OCI-LY7 (cell line): Measurements from ENCODE around the gene VWF. TPM values are rescaled to one million over a fixed set of nuclear protein-coding genes. Genes with fewer than 3 reads are reported as not detected.

Experiments used
- BruUV-seq: library from RNA; stranded (reverse); fragments of 400-500 nt; replicated peaks from 2 replicates; lab custom pipeline; 2021; lab: Mats Ljungman, UMichigan
- CTCF ChIA-PET: fragments of 300-600 bp; sonication (Branson Sonifier 250); formaldehyde crosslinking; loops from one replicate; lab custom pipeline; 2022; ENCODE audit warnings: antibody characterized with exemption; ENCODE audit not compliant: unreplicated experiment; lab: Charles Lee
- POLR2A ChIA-PET: fragments of 300-600 bp; sonication (Branson Sonifier 250); formaldehyde crosslinking; loops from one replicate; lab custom pipeline; 2022; ENCODE audit warnings: antibody characterized with exemption; lab: Charles Lee
- DNase-seq: peaks from one replicate; pipeline ENCODE4 v3.0.0-alpha.2; 2015; ENCODE audit warnings: low spot score
- H2AFZ ChIP-seq: fragments of 200-600 bp; sonication (generic), shearing (Covaris generic); 2 replicates; pipeline ENCODE4 v1.6.1; 2014; ENCODE audit warnings: mild to moderate bottlenecking, antibody characterized with exemption, low read length, moderate library complexity
- H3K27ac ChIP-seq: fragments of 200-600 bp; sonication (generic); 2 replicates; pipeline ENCODE4 v1.5.1; 2014; ENCODE audit warnings: mixed run types, low read depth, mild to moderate bottlenecking, moderate library complexity, low read length, inconsistent platforms; ENCODE audit not compliant: poor library complexity, severe bottlenecking
- H3K36me3 ChIP-seq: fragments of 200-600 bp; sonication (generic); 2 replicates; pipeline ENCODE4 v1.6.1; 2014; ENCODE audit warnings: mild to moderate bottlenecking, antibody characterized with exemption, low read length, moderate library complexity, mixed read lengths; ENCODE audit not compliant: insufficient read depth
- H3K4me1 ChIP-seq: fragments of 200-600 bp; sonication (generic); 2 replicates; pipeline ENCODE4 v1.5.1; 2014; ENCODE audit warnings: mild to moderate bottlenecking, low read length; ENCODE audit not compliant: insufficient read depth, poor library complexity, severe bottlenecking
- H3K4me2 ChIP-seq: fragments of 200-600 bp; sonication (generic); 2 replicates; pipeline ENCODE4 v1.6.1; 2014; ENCODE audit warnings: mild to moderate bottlenecking, low read length
- H3K4me3 ChIP-seq: fragments of 200-600 bp; sonication (generic); 2 replicates; pipeline ENCODE4 v1.5.1; 2014; ENCODE audit warnings: mild to moderate bottlenecking, low read depth, low read length; ENCODE audit not compliant: poor library complexity, severe bottlenecking
- H3K79me2 ChIP-seq: fragments of 200-600 bp; sonication (generic); 2 replicates; pipeline ENCODE4 v1.6.1; 2016; ENCODE audit warnings: low read depth, mild to moderate bottlenecking, low read length, moderate library complexity, mixed read lengths; ENCODE audit not compliant: insufficient read depth
- H3K9me2 ChIP-seq: fragments of 200-600 bp; sonication (generic); 2 replicates; pipeline ENCODE4 v1.6.1; 2016; ENCODE audit warnings: mild to moderate bottlenecking, low read length, mixed read lengths; ENCODE audit not compliant: insufficient read depth
- H3K9me3 ChIP-seq: fragments of 200-600 bp; sonication (generic); 2 replicates; pipeline ENCODE4 v1.6.1; 2014; ENCODE audit warnings: mild to moderate bottlenecking, mixed run types, low read length, mixed read lengths
- H4K20me1 ChIP-seq: fragments of 200-600 bp; sonication (generic); 2 replicates; pipeline ENCODE4 v1.6.1; 2014; ENCODE audit warnings: mild to moderate bottlenecking, antibody characterized with exemption, low read length, moderate library complexity, mixed read lengths; ENCODE audit not compliant: insufficient read depth
- EZH2phosphoT487 ChIP-seq: fragments of 200-600 bp; sonication (generic); IDR thresholded peaks from 2 replicates; pipeline ENCODE4 v1.6.1; 2018; ENCODE audit warnings: low read depth, borderline replicate concordance, mild to moderate bottlenecking, mixed run types, antibody characterized with exemption, low read length, moderate library complexity, mixed read lengths
- intact Hi-C: fragments of 100-400 bp; cut with micrococcal nuclease; formaldehyde crosslinking; loops from one replicate; pipeline ENCODE4 v1.10.0; 2022; ENCODE audit not compliant: unreplicated experiment
- total RNA-seq, 2 experiments: library from RNA; depleted of rRNA in 1 of 2; stranded (reverse); fragments of >200 nt in 1 of 2; shearing (Covaris generic) in 1 of 2; gene quantifications; 2 replicates each; pipeline ENCODE4 v1.2.3, GENCODE V29; 2014 to 2022
- TF ChIP-seq, protein P1 (sequence below): fragments of 200-600 bp; sonication (generic); conservative IDR thresholded peaks from 2 replicates; pipeline ENCODE4 v1.5.1; 2014; ENCODE audit warnings: mild to moderate bottlenecking, antibody characterized with exemption, low read length, moderate library complexity, mixed read lengths

VWF gene
- total RNA-seq, 2 experiments from 2014 or later = 0.32 TPM; not detected in 1

DNA sequence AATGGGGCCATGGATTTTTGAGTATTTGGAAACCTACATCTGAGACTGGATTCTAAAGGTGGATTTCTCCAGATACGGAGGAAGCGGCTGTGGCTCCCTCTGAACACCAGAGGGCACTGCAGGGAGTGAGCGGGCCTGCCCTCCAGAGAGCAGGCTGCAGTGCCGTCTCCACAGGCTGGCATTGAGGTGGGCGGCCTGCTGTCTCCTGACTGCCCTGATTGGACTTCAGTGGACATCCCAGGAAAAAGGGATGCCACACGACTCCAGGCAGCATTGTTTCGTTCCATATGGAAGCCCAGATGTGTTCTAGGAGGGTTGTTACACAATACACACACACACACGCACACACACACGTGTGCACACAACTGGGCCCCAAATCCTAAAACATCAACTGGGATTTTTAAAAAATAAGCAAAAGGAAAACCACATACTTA lies 158.5 kb downstream of the VWF start:
- ChIA-PET POLR2A (no interaction called here), CTCF (no interaction called here)
- H3K36me3 ChIP-seq = no peaks in the 10 kb centered on the region
- no peak overlapping the region for H3K4me2 ChIP-seq
- H3K79me2 ChIP-seq = no peaks in the 10 kb centered on the region
- H3K4me1 ChIP-seq = no peaks in the 10 kb centered on the region
- H2AFZ ChIP-seq = peak overlapping the region; percentile 53; the same call in 1 of the 2 replicates
- H3K9me2 ChIP-seq = no peaks in the 10 kb centered on the region
- peak; percentile 57 for DNase-seq
- no peak overlapping the region for H3K27ac ChIP-seq
- no peak for TF ChIP-seq EZH2phosphoT487
- TF ChIP-seq, protein P1, sequence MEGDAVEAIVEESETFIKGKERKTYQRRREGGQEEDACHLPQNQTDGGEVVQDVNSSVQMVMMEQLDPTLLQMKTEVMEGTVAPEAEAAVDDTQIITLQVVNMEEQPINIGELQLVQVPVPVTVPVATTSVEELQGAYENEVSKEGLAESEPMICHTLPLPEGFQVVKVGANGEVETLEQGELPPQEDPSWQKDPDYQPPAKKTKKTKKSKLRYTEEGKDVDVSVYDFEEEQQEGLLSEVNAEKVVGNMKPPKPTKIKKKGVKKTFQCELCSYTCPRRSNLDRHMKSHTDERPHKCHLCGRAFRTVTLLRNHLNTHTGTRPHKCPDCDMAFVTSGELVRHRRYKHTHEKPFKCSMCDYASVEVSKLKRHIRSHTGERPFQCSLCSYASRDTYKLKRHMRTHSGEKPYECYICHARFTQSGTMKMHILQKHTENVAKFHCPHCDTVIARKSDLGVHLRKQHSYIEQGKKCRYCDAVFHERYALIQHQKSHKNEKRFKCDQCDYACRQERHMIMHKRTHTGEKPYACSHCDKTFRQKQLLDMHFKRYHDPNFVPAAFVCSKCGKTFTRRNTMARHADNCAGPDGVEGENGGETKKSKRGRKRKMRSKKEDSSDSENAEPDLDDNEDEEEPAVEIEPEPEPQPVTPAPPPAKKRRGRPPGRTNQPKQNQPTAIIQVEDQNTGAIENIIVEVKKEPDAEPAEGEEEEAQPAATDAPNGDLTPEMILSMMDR = peak; percentile 88
- no peaks in the 10 kb centered on the region for H4K20me1 ChIP-seq
- no TSS peak for BruUV-seq
- no peaks in the 10 kb centered on the region for H3K9me3 ChIP-seq
- no peak overlapping the region for H3K4me3 ChIP-seq
- intact Hi-C loops = loop anchor here (1.0 to 5.0 kb wide), 2 partner anchors 22 to 76 kb away; no protein-coding TSS in a partner anchor

DNA sequence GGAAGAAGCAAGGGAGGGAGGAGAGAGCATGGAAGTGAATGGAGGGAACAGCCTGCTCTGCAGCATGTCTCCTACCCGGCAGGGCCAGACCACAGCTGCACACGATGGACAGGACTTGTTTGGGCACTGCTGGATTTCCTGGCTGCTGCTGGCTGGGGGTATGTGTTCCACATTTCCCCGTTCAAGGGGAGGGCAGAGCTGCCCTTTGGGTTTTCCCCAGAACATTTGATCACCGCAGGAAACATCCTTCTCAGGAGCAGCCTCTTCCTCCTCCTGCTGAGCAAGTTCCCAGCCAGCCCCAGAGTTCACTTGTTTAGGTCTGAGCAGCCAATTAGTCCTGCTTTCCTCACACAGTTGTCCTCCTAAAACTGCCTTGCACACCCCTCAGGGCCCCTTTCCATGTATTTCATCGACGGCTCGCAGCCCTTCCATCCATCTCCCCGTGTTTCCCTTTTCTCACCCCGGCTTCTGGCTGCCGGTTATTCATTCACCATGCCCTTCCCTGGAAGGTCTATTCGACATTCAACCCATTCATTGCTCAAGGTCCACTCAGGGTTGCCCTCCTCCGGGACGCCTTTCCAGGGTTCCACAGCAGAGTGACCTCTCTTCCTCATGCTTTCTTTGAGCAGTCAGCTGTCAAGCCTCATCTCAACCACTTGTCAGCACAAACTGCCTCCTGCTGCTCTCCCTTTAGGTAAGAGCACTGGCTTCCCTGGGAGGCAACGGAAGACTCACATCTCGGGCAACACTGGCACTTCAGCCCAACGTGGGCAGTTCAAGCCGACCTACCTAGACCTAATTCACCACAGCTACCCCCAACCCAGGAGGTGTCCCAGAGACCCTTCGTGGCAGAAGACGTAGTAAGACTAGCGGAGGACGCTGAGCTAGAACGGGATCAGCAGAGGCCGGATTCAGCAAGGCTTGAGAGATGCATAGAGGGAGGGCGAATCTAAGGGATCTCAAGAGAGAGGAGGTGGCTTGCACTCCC lies 159.3 kb downstream of the VWF start:
- H3K36me3 ChIP-seq = no peaks in the 10 kb centered on the region
- ChIA-PET CTCF (interaction anchor here (0.6 kb wide), 1 partner anchor 231 kb away, joined by 3 read pairs; no protein-coding TSS in a partner anchor), POLR2A (interaction anchor here (0.8 kb wide), 1 partner anchor 8 kb away, joined by 3 read pairs; no protein-coding TSS in a partner anchor)
- no peak overlapping the region for H3K4me3 ChIP-seq
- BruUV-seq = no TSS peak
- H3K79me2 ChIP-seq = no peaks in the 10 kb centered on the region
- TF ChIP-seq EZH2phosphoT487 = no peak
- TF ChIP-seq, protein P1 = no peak
- H3K27ac ChIP-seq = no peak overlapping the region
- H3K9me2 ChIP-seq = no peaks in the 10 kb centered on the region
- no peak overlapping the region for H3K4me2 ChIP-seq
- H2AFZ ChIP-seq = no peak overlapping the region
- DNase-seq = no peak
- H3K9me3 ChIP-seq = no peaks in the 10 kb centered on the region
- H4K20me1 ChIP-seq = no peaks in the 10 kb centered on the region
- H3K4me1 ChIP-seq = no peaks in the 10 kb centered on the region
- intact Hi-C loops = loop anchor here (5.0 kb wide), 1 partner anchor 77 kb away; no protein-coding TSS in a partner anchor
